HepG2 (cell line): ENCODE data around the gene BCKDHA. TPM values are rescaled to one million over a fixed set of nuclear protein-coding genes. Genes with fewer than 3 reads are reported as not detected.

ENCODE experiments used
- ATAC-seq: fragments of 200-7000 bp; cut with Tn5 transposase; 3 replicates; pipeline ENCODE4 v1.9.1; 2020; ENCODE audit warnings: mild to moderate bottlenecking, moderate library complexity
- BruUV-seq: library from RNA; stranded (reverse); fragments of 400-500 nt; replicated peaks from 2 replicates; lab custom pipeline; 2021; lab: Mats Ljungman, UMichigan
- CTCF ChIA-PET: fragments of 300-600 bp; formaldehyde crosslinking; extraction: SDS; loops from one replicate; lab custom pipeline; 2021; ENCODE audit warnings: low total read pairs, inconsistent platforms, low intra/inter-chr PET ratio; lab: Yijun Ruan, JAX
- POLR2A ChIA-PET: fragments of 350-600 bp; sonication (Branson Sonifier 250); formaldehyde crosslinking; loops from one replicate; lab custom pipeline; 2020; ENCODE audit warnings: antibody characterized with exemption, inconsistent platforms; lab: Yijun Ruan, JAX
- DNase-seq: peaks from one replicate; pipeline ENCODE4 v3.0.0-alpha.2; 2015; ENCODE audit warnings: low spot score
- FAIRE-seq: peaks from 3 replicates; lab custom pipeline; 2011; peaks lifted over from hg19 to GRCh38; lab: Jason Lieb, UNC
- H2AFZ ChIP-seq: one replicate; pipeline ENCODE4 v1.6.1; 2011; ENCODE audit warnings: low read length, inconsistent platforms
- H3K27ac ChIP-seq: fragments of 300-600 bp; 3 replicates; pipeline ENCODE4 v1.8.0; 2011; ENCODE audit warnings: mixed run types, mild to moderate bottlenecking, mixed read lengths, low read length, inconsistent platforms; ENCODE audit not compliant: insufficient read depth; ENCODE audit errors: extremely low read length
- H3K27me3 ChIP-seq, 2 experiments: fragments of 200-600 bp in 1 of 2; 2 replicates in 1 of 2; 3 replicates in 1 of 2; pipeline versions ENCODE4 v1.6.0 to v1.8.0; 2011; ENCODE audit warnings: low read length in 2 of 2, mild to moderate bottlenecking in 2 of 2, moderate library complexity in 2 of 2, inconsistent platforms in 1 of 2; ENCODE audit not compliant: insufficient read depth in 2 of 2, control insufficient read depth in 1 of 2
- H3K36me3 ChIP-seq, 2 experiments: fragments of 200-600 bp in 1 of 2; replicated peaks in 1 of 2; 2 replicates in 1 of 2; 3 replicates in 1 of 2; pipeline versions ENCODE4 v1.5.1 to v1.8.0; 2011; ENCODE audit warnings: low read length in 2 of 2, inconsistent platforms in 1 of 2; ENCODE audit not compliant: insufficient read depth in 2 of 2, control insufficient read depth in 1 of 2
- H3K4me1 ChIP-seq: 2 replicates; pipeline ENCODE4 v1.5.1; 2012; ENCODE audit warnings: low read length, inconsistent platforms; ENCODE audit not compliant: insufficient read depth
- H3K4me2 ChIP-seq: 2 replicates; pipeline ENCODE4 v1.6.0; 2011; ENCODE audit warnings: low read depth, low read length, inconsistent platforms
- H3K4me3 ChIP-seq, 3 experiments: fragments of 200-600 bp in 1 of 3; sonication (generic), shearing (Covaris generic) in 1 of 3; replicated peaks in 1 of 3; 2 replicates each; pipeline ENCODE4 v1.5.1; 2011 to 2016; ENCODE audit warnings: low read length in 3 of 3, inconsistent platforms in 2 of 3, low read depth in 2 of 3, mild to moderate bottlenecking in 2 of 3, control low read depth in 1 of 3, mixed read lengths in 1 of 3; ENCODE audit not compliant: insufficient read depth in 1 of 3
- H3K79me2 ChIP-seq: one replicate; pipeline ENCODE4 v1.6.1; 2011; ENCODE audit warnings: low read length, inconsistent platforms; ENCODE audit not compliant: insufficient read depth
- H3K9ac ChIP-seq: 2 replicates; pipeline ENCODE4 v1.6.0; 2011; ENCODE audit warnings: mild to moderate bottlenecking, low read depth, low read length, inconsistent platforms; ENCODE audit not compliant: insufficient read depth
- H3K9me3 ChIP-seq: 2 replicates; pipeline ENCODE4 v1.5.1; 2012; ENCODE audit warnings: mild to moderate bottlenecking, low read length
- H4K20me1 ChIP-seq: 2 replicates; pipeline ENCODE4 v1.6.0; 2011; ENCODE audit warnings: inconsistent platforms, mild to moderate bottlenecking, low read length, moderate library complexity; ENCODE audit not compliant: insufficient read depth
- AGO2 ChIP-seq: fragments of 200-400 bp; formaldehyde crosslinking; optimal IDR thresholded peaks from 2 replicates; pipeline ENCODE3; 2017; ENCODE audit warnings: mild to moderate bottlenecking, low read depth, low read length, moderate library complexity
- ARID2 ChIP-seq: sonication (generic); formaldehyde crosslinking; IDR thresholded peaks from 2 replicates; pipeline ENCODE4 v1.8.1; 2022; ENCODE audit warnings: mild to moderate bottlenecking, missing genetic modification reagents, borderline replicate concordance
- CENPX ChIP-seq: sonication (generic); formaldehyde crosslinking; IDR thresholded peaks from 2 replicates; pipeline ENCODE4 v1.9.0; 2021; ENCODE audit warnings: mild to moderate bottlenecking, missing genetic modification reagents, moderate library complexity
- CSRNP1 ChIP-seq: sonication (generic); formaldehyde crosslinking; IDR thresholded peaks from 2 replicates; pipeline ENCODE4 v1.8.1; 2023; ENCODE audit warnings: mild to moderate bottlenecking, missing genetic modification reagents
- EED ChIP-seq: sonication (generic); formaldehyde crosslinking; IDR thresholded peaks from 2 replicates; pipeline ENCODE4 v1.5.0; 2020; ENCODE audit warnings: mild to moderate bottlenecking, missing genetic modification reagents
- PRPF4 ChIP-seq: fragments of 200-400 bp; formaldehyde crosslinking; IDR thresholded peaks from 2 replicates; pipeline ENCODE4 v1.6.1; 2016; ENCODE audit warnings: low read length, low read depth; ENCODE audit not compliant: poor library complexity, severe bottlenecking
- SKIL ChIP-seq: sonication (generic); formaldehyde crosslinking; IDR thresholded peaks from 2 replicates; pipeline ENCODE4 v1.8.0; 2022; ENCODE audit warnings: missing genetic modification reagents, mild to moderate bottlenecking, moderate library complexity, borderline replicate concordance
- ZNF510 ChIP-seq: sonication (generic); formaldehyde crosslinking; IDR thresholded peaks from 2 replicates; pipeline ENCODE4 v1.4.0; 2020; ENCODE audit warnings: low read depth, mild to moderate bottlenecking, missing genetic modification reagents
- ZNF605 ChIP-seq: sonication (generic); formaldehyde crosslinking; IDR thresholded peaks from 2 replicates; pipeline ENCODE4 v1.8.0; 2022; ENCODE audit warnings: mild to moderate bottlenecking, missing genetic modification reagents
- WGBS: methylation state at CpG from one replicate; pipeline ENCODE4 v1.1.6; 2017; ENCODE audit warnings: low lambda C conversion rate; 5-methylcytosine and 5-hydroxymethylcytosine counted together
- in situ Hi-C: cut with HindIII; loops from 2 replicates; pipeline ENCODE4 v1.10.0; 2017; ENCODE audit warnings: low pct_unique_long_range_greater_than_20kb; ENCODE audit not compliant: extremely low pct_ligation_motif_present
- intact Hi-C: fragments of 100-400 bp; cut with micrococcal nuclease; formaldehyde crosslinking; loops from one replicate; pipeline ENCODE4 v1.10.0; 2022; ENCODE audit not compliant: unreplicated experiment
- polyA plus RNA-seq, 8 experiments: library from polyadenylated mRNA; depleted of rRNA in 3 of 8; stranded (reverse) in 7 of 8; unstranded in 1 of 8; fragments of >200 nt; fragmentation: Illumina TruSeq in 4 of 8; extraction: Trizol in 4 of 8; gene quantifications; 2 replicates each; pipeline versions ENCODE4 v1.2.1 to v1.2.3, GENCODE V29; 2011 to 2016; ENCODE audit warnings: low read depth in 4 of 8, missing spikeins in 1 of 8, mixed read lengths in 1 of 8; ENCODE audit not compliant: insufficient read depth in 1 of 8
- total RNA-seq, 5 experiments: library from RNA; depleted of rRNA; stranded (reverse); fragments of >200 nt; fragmentation: Illumina TruSeq; extraction: Trizol; gene quantifications; 2 replicates each; pipeline ENCODE4 v1.2.3, GENCODE V29; 2016; ENCODE audit warnings: low read depth in 1 of 5

The BCKDHA gene
- total and polyA plus RNA-seq, 2 of the 13 experiments (the other 11 are each of a cell fraction or from before 2014, with no cell fraction given), result 11.8 to 31.5 TPM

- TF ChIP-seq SKIL (CRISPR knock-in tag) (no peak), ZNF510 (CRISPR knock-in tag) (no peak), ZNF605 (no peak), EED (CRISPR knock-in tag) (no peak), PRPF4 (no peak), CENPX (CRISPR knock-in tag) (no peak), CSRNP1 (CRISPR knock-in tag) (no peak)
These were observed 22.7 kb downstream of the BCKDHA start (continued) for GRCh38 chr19:41420101-41420880.

- no peaks in the 10 kb centered on the region for H3K79me2 ChIP-seq
- no peak overlapping the region for H3K9ac ChIP-seq
- ATAC-seq (no peak), DNase-seq (no peak), FAIRE-seq (no peak)
- H3K4me3 ChIP-seq, result no peak overlapping the region
- no peaks in the 10 kb centered on the region for H4K20me1 ChIP-seq
- in situ Hi-C loops (no loop called here), intact Hi-C loops (no loop called here)
- WGBS, result 92% methylated on average over 6 of the region's 6 CpGs
- no peak overlapping the region for H2AFZ ChIP-seq
- no TSS peak for BruUV-seq
- ChIA-PET POLR2A (no interaction called here), CTCF (no interaction called here)
- no peak overlapping the region for H3K4me2 ChIP-seq
- H3K27me3 ChIP-seq, result no peaks in the 10 kb centered on the region
- H3K36me3 ChIP-seq, result peaks cover 21 to 32% of the 10 kb centered on the region in 2 experiments; a peak in 4 of 5 replicates
- H3K9me3 ChIP-seq, result no peaks in the 10 kb centered on the region
- peaks cover 22% of the 10 kb centered on the region for H3K4me1 ChIP-seq
- H3K27ac ChIP-seq, result no peak overlapping the region
- TF ChIP-seq AGO2 (peak; percentile 19), ARID2 (CRISPR knock-in tag) (no peak)
These were observed 23.7 kb downstream of the BCKDHA start for GRCh38 chr19:41421314-41421713.
